GM19328 (cell line): ENCODE measurements around the gene RTBDN.
A peak's percentile ranks its signal among the peaks of the same experiment; 100 is the strongest.

Experiments used
- ATAC-seq: cut with Tn5 transposase; IDR thresholded peaks from one replicate; pipeline ENCODE4 v1.9.1; 2021; ENCODE audit warnings: mild to moderate bottlenecking, moderate library complexity; ENCODE audit not compliant: unreplicated experiment

RTBDN gene

DNA sequence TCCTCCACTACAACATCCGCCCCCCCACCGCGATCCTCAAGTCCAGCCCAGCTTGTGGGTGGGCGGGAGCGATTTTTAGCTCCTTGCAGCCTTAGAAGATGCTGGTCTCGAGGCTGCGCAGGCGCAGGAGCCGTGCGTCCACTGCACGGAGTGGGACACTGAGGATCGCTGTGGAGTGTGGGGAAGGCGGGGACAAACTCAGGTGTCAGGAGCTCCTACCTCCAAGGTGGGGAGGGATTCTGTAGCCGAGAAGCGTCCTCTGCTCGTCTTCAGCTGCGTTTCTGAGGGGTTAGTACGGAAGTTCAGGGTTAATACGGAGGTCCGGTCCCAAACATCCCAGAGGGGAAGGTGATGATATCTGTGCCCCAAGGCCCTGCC, at the start of gene RTBDN:
RTBDN (minus strand) TSS at position 14 of the 378 bp plus-strand sequence. CDS start 4,600 bp downstream, outside the sequence.
- ATAC-seq = no peak

DNA sequence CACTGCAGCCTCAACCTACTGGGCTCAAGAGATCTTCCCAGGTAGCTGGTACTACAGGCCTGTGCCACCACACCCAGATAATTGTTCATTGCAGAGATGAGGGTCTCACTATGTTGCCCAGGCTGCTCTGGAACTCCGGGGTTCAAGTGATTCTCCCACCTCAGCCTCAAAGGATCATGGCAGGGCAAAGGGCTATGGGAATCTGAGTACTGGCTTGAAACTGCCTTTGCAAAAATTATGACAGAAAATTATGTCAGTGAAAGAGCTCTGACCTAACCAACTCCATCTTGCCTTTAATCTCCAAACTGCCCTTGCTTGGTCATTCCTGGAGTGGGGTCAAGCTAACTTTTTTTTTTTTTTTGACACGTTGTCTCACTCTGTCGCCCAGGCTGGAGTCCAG, 48.2 kb upstream of the RTBDN start:
- no peak for ATAC-seq

DNA sequence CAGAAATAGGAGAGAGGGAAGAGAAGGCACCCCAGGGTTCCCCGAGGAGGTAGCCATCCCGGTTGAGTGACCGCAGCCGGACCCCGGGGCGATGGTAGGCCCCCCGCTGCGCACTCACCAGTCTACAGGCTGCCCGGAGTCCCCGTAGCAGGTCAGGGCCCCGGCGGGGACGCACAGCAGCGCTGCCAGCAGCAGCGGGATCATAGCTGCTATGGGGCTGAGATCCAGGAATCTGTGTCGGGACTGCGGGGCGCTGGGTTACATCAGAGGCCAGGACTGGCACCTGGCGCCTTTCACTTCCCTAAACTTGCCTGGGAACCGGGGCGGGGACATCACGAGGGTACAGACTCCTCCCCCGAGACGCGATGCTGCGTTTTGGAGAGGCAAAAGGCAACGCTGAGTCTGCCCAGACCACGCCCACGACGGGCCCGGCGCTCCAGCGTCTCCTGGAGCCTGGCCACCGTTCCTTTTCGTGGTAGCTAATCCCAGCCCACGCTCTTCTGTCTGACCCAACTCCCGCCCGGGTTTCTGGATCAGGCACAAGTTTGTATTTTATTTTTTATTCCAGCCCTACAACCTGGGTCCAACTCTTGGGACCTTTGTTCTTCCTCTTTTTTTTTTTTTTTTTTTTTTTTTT, 46.9 kb upstream of the RTBDN start, which contains the start of gene DNASE2:
DNASE2 (minus strand) TSS at position 278 of the 637 bp plus-strand sequence; CDS start at position 204, 74 bp downstream.
- ATAC-seq = peak; percentile 79

DNA sequence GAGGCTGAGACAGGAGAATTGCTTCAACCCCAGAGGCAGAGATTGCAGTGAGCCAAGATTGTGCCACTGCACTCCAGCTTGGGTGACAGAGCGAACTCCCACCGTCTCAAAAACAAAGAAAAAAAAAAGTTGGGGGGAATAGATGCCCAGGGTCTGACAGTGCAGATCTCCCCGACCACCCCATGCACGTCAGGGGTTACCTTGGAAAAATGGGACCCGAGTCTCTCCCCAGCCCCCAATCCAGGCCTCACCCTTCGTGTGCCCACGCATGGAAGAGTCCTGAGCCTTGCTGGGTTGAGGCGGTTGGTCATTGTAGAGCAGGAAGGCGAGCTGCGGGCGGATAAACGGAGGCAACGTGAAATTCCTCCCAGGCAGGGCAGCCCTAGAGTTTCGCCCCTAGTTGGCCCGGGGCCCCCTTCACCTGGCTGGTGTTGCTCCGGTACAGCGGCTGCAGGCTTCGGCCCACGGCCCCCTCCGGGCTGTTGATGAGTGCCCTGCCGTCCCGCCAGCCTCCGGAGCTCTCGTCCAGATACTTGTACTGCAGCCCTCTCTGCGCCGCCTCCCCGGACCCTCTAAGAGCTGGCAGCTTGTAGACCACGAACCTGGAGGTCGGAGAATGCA, 46.3 kb upstream of the RTBDN start:
- ATAC-seq = no peak

GRCh38 chr19:12875086-12875485, 40.7 kb upstream of the RTBDN start:
- no peak for ATAC-seq

GRCh38 chr19:12873891-12874745, 39.7 kb upstream of the RTBDN start:
- no peak for ATAC-seq

GRCh38 chr19:12872941-12873890, 38.8 kb upstream of the RTBDN start:
- ATAC-seq = no peak

GRCh38 chr19:12872255-12872654, 37.9 kb upstream of the RTBDN start:
- ATAC-seq = no peak

DNA sequence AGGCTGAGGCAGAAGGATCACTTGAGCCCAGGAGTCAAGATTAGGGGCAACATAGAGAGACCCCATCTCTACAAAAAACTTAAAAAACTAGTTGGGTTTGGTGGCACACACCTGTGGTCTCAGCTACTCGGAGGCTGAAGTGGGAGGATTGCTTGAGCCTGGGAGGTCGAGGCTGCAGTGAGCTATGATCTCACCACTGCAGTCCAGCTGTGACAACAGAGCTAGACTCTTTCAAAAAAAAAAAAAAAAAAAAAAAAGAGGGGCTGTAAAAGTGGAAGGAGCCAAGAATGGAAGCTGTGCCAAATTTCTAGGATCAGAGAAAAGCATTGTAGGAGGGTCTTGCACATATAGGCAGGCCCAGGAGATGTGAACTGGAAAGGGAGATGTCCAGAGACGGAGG, 37.3 kb upstream of the RTBDN start:
- ATAC-seq = no peak

DNA sequence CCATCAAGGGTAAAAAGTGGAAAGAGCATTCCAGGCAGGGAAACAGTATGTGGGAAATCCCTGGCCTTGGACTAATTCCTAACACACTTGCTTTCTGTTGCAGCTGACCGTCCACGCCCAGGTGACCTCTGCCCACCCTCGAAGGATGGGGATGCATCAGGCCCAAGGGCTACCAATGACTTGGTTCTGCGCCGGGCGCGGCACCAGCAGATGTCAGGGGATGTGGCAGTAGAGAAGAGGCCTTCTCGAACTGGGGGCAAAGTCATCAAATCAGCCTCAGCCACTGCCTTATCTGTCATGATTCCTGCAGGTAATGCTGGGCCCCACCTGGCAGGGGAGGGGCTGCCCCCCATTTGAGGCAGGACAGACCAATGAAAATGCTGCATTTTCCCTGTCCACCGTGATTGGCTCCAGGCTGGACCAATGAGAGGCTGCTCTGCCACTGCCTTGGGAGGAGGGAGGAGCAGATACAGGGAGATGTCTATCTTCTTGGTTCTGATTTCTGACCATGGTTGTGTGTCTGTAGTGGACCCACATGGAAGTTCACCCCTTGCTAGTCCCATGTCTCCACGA, 34.2 kb upstream of the RTBDN start:
- ATAC-seq = no peak

DNA sequence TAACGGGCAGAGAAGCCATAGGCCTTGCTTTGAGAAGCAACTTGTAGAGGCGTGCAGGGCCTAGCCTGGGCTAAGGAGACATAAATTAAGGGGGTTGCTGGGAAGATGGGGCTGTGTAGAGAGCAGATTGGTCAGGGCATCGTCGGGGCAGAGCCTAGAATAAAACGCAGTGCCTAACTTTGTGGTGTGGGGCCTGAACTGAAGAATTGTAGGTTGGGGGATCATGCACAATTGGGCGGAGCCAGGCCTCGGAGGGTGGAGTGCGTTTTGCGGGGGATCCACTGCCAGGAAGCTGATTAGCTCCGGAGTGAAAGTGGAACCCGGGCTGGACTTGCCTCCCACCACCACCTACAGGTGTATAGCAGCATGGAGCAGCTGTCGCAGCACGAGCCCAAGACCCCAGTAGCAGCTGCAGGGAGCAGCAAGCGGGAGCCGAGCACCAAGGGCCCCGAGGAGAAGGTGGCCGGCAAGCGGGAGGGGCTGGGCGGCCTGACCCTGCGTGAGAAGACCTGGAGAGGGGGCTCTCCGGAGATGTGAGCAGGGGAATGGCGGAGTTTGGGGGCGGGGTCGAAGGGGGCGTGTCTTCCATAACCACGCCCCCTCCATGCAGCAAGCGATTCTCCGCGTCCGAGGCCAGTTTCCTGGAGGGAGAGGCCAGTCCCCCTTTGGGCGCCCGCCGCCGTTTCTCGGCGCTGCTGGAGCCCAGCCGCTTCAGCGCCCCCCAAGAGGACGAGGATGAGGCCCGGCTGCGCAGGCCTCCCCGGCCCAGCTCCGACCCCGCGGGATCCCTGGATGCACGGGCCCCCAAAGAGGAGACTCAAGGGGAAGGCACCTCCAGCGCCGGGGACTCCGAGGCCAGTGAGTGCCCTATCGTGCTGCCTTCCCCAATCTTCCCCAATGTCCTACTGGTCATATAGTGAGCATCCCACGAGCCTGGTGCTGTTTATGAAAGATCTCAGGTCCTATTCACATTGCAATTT, 33.0 kb upstream of the RTBDN start:
- no peak for ATAC-seq

GRCh38 chr19:12866416-12867119, 32.2 kb upstream of the RTBDN start:
- ATAC-seq = no peak

DNA sequence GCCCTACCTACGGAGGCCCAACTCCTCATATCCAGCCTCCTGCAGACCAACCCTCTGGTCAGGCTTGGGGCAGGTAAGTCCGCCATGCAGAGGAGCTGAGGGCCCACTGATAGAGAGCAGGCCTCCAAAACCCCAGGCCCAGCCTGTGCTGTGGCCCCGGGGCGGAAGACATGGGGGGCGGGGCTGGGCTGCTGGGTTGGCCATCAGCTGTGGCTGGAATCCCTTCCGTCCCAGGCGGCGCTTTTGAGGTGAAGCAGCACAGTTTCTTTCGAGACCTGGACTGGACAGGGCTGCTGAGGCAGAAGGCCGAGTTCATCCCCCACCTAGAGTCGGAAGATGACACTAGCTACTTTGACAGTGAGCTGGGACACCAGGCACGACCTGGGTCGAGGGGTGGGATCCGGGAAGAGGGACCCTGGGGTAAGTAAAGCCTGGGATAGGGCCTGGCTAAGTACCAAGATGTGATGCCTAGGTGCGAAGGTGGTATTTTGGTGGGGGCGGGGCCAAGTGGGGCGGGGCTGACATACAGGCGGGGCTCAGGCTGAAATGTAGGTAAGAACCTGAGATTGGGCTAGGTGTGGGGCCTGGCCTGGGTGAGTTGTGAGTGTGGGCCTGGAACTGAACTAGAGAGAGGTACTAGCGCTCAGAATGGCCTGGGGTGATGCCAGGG, 31.5 kb upstream of the RTBDN start:
- ATAC-seq = no peak

GRCh38 chr19:12864721-12865715, 30.6 kb upstream of the RTBDN start:
- ATAC-seq = no peak

GRCh38 chr19:12864143-12864542, 29.8 kb upstream of the RTBDN start:
- ATAC-seq = no peak

GRCh38 chr19:12859546-12859945, 25.2 kb upstream of the RTBDN start:
- no peak for ATAC-seq
